A673 (cell line): ENCODE measurements around the gene TMEM163.

Experiments used
- CTCF ChIP-seq: fragments of 300-800, 200-600 bp; sonication (generic); conservative IDR thresholded peaks from 2 replicates; pipeline ENCODE4 v1.5.1; 2017; ENCODE audit warnings: low read depth, mild to moderate bottlenecking, antibody characterized with exemption, low read length, moderate library complexity, mixed read lengths
- EZH2 ChIP-seq: fragments of 200-600 bp; sonication (generic); IDR thresholded peaks from 2 replicates; pipeline ENCODE4 v1.6.1; 2017; ENCODE audit warnings: borderline replicate concordance, low read depth, mild to moderate bottlenecking, mixed read lengths, antibody characterized with exemption, low read length; ENCODE audit not compliant: poor library complexity, severe bottlenecking

DNA sequence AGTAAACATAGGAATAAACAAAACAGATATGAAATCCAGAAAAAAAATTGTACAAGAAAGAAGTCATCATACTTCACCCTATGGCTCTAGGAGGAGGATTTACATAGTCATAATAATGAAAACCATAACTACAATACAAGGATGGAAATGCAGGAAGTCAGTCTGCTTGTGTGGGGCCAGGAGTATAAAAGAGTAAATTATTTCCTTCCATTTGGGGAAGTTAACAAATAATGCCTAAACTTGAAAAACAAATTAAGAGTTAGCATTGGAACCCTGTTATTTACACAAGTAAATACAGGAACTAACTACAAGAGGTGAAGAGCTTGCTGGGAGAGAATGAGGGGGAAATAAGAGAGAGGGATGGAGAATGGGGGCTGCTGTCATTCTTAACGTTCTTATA is 15.4 kb downstream of the TMEM163 start:
- TF ChIP-seq CTCF = no peak
- no peak for TF ChIP-seq EZH2
